NCI-H2196 (cell line): Measurements from ENCODE around the gene TUBGCP2.

ENCODE experiments used
- DNase-seq: peaks from one replicate; lab custom pipeline; 2025; ENCODE audit not compliant: unreplicated experiment; lab: John Stamatoyannopoulos, UW

TUBGCP2 gene

GRCh38 chr10:133281084-133281483, 27.6 kb downstream of the TUBGCP2 start:
- no peak for DNase-seq

DNA sequence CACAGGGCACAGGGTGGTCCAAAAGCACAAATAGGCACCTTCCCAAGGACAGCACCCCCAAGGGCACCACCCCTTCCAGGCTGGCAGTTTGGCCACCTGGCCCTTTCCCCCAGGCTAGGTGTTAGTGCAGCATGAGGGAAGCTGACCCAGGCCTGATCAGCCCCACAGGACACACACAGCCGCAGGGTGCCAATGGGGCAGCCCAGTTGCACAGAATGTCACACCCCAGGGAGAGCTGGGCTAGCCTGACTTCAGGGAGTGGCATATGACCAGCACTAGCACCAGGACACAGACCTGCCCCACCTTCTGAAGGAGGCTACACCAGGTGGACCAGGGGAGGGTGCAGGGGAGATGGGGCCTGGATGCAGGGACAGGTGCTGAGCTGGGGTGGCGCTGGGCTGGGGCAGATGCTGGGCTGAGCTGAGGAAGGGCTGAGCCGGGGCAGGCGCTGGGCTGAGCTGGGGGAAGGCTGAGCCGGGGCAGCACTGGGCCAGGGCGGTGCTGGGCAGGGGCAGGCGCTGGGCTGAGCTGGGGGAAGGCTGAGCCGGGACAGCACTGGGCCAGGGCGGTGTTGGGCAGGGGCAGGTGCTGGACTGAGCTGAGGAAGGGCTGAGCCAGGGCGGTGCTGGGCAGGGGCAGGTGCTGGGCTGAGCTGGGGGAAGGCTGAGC, 28.1 kb downstream of the TUBGCP2 start:
- no peak for DNase-seq

DNA sequence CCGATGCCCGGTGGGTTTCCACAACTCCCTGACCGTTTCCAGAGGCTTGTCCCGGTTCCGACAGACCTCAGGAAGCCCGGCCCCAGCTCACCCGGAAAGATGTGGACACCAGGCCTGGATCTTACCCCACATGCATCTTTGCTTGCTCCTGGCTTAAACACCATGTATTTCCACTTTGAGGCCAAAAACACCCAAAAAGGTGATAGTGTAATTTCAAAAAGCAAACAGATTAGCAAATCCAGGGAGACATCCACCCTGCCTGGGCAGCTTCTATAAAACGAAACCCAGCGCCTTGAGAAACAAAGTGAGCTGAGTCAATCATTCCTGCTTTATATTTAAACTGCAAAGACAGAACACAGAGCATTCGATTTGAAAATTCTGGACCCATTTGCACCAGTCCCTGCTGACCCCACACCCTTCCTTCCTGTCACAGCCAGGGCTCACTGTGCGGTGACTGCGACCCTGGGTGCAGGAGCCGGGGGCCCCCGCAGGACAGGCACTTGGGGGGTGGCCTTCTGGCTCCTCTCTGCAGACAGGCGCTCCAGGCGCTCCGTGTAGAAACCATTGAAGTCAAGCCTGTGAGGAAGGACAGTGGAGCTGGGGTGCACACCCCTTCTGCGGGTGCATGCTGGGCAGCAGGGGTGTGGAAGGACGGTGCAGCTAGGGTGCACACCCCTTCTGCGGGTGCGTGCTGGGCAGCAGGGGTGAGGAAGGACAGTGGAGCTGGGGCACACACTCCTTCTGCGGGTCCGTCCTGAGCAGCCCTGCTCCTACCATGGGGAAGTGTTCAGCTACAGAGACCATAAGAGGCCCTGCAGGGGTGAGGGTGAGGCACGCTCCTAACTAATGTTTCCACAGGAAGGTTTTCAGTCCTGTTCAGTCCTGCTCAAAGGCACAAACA, 29.1 kb downstream of the TUBGCP2 start:
- DNase-seq, result no peak

DNA sequence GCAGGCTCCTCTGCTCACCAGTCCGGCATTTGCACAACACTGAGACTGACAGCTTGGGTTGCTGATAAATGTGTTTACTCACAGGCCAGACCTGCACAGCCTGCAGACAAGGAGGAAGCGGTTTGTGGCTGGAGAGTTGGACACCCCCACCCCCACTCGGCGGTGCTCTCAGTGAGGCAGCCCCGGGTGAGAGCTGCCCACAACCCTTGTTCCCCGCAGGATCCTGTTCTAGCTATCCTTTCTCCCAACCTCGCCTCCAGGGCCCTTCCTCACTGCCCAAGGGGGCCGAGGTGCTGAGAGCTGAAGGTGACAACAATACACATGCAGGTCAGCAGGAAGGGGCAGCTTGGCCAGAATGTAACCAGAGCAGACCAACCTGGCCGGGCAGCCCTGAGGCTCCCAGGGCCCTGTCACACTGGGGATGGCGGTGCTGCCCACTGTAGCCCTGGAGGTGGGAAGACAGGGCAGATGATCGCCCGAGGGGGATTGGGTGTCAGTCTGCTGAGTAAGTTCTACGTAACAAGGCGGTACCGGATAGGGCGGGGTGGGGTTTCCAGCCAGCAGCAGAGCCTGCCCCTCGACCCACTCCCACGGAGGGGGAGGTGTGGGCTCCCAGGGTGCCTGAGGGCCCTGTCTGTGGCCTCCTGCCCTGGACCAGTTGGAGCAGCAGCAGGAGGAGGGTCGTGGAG, 30.0 kb downstream of the TUBGCP2 start:
- peak; percentile 7 for DNase-seq

- DNase-seq, result no peak
Measured at GRCh38 chr10:133277993-133278576, 30.6 kb downstream of the TUBGCP2 start.

GRCh38 chr10:133277277-133277992, 31.2 kb downstream of the TUBGCP2 start:
- no peak for DNase-seq

GRCh38 chr10:133276435-133277201, 32.1 kb downstream of the TUBGCP2 start, which contains the start of gene ADAM8:
Gene ADAM8, minus strand, starts transcription at chr10:133276868. Its CDS starts 51 bp downstream, at chr10:133276817.
- DNase-seq, result no peak

- DNase-seq, result no peak
Measured at GRCh38 chr10:133276100-133276434, 32.6 kb downstream of the TUBGCP2 start.

GRCh38 chr10:133275684-133276092, 33.0 kb downstream of the TUBGCP2 start:
- no peak for DNase-seq

DNA sequence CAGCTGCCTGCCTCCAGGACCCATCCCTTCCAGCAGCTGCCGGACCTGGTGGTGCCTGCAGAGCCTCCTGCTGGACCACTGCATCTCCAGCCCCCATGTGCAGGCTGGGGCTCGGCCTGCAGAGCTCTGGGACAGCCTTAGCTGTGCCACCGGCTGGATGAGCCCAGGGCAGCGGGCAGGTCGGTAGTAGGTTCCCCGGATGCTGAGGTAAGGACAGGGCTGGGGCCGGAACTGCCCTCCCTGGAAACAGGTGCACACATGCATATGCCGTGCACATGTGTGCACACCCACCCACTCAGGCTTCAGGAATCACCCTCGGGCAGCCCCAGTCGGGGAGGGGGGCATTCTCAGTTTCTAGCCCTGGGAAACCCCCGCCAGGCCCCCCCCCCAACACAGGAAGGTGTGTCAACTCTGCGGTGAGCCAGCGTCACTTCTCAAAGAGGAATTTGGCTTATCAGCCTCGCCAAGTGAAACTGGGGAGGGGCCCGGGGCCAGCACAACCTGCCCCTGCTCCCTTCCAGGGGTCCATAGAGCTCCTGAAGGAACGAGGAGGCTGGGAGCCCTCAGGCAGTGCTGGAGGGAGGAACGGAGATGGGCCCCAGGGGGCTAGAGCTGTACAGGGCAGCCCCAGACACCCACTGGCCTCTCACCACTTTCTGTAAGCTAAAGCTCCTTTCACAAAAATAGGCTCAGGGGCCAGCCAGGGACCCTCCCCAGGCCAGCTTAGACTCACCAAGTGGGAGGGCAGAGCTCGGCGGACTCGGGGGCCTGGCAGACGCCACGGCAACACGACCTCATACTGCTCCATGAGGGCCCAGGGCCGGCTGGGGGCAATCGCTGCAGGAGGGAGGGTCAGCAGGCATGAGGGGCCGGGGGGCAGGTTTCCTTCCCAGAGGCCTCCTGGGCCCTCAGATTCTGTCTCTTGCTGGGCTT, 33.7 kb downstream of the TUBGCP2 start:
- no peak for DNase-seq

DNA sequence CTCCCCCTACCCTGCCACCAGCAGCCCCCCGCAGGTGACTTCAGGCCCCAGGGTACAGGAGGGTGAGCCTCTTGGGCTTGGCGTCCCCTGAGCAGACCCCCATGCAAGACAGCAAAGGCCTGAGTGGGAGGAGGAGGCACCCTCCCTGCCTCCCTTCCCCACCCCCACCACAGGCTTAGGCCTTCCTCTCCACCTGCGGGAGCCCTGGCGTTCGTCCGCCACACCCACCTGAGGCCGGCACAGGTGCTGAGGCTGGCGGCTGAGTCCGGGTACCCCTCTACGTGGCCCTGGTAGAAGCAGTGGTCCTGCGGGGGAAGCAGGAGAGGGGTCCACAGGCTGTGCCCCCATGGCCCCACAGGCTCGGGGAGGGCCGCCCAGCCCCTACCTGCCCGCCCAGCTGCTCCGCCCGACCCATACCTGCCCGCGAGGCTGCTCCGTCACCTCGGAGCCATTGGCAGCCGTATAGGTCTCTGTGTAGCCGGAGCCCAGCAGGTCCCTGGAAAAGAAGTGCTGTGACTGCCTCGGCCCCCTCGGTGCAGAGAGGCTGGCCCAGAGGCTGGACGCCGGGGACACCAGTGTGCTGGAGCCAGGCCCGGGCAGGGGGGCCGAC, 35.0 kb downstream of the TUBGCP2 start:
- DNase-seq, result no peak

DNA sequence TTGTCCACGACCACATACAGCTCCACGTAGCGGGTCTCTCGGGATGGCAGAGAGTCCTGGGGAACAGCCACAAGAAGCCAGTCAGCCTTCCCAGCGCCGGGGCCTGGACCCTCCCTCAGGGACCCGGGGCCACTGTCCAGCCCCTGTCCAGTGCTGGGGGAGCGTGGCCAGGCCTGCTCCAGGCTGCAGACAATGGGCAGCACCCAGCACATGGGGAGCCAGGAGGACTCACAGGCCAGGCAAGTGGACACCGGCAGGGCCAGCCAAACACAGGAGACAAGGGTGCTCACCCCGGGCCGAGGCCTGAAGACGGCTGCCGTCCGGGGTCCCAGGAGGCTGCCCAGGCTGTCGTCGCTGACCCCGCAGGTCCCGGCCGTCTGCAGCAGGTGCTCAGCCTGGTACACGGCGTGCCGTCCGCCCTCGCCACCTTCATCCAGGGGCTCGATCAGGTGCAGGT, 35.7 kb downstream of the TUBGCP2 start:
- no peak for DNase-seq

- DNase-seq, result no peak
Measured at GRCh38 chr10:133272301-133272963, 36.2 kb downstream of the TUBGCP2 start.

DNA sequence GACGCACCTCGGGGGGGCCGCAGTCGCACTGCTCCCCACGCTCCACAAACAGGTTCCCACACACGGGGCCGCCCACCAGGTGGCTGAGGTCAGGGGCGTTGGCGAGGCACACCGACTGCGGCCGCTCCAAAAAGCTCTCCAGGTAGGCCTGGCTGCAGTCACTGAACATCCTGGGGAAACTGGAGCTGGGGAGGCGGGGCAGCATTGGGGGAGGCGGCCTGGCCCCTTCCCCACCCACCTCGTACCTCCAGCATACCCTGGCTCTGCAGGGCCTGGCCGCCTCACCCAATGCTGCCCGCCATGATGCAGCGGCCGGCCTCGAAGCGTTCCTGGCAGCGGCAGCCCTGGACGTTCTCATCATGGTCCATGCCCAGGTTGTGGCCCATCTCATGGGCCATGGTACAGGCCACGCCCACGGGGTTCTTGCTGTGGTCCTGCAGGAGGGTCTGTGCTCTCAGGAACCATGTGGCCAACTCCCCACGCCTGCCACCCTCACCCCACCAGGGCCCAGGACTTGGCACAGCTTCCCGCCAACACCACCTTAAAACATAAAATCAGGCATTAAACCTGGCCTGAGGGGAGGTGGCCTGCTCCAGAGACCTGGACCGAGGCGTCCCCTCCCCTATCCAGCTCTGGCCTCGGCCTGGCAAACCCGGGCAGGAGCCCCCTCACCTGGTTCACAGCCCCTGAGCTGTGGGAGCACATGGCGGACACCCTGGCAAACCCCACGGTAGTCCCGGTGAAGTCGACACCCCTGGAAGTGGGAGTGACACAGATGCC, 37.0 kb downstream of the TUBGCP2 start:
- no peak for DNase-seq

- DNase-seq, result no peak
Measured at GRCh38 chr10:133270773-133271297, 37.8 kb downstream of the TUBGCP2 start.

DNA sequence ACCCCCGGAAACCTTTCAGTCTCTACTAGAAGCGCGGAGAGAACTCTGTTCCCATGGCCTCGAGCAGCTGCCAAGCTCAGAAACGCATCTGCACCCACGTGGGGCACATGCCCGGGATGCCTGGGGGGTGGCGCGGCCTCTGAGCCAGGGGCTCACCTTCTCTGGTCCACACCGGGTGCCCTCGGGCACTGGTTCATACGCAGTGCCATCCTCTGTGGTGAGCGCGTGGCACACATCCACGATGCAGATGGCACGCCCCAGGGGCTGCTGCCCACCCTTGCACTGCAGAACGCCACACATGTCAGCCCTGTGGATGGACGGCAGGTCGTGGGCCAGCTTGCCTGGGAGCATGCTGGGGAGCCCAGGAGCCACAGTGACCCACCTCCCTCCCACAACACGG, 38.5 kb downstream of the TUBGCP2 start:
- no peak for DNase-seq

- no peak for DNase-seq
Measured at GRCh38 chr10:133269367-133269766, 39.3 kb downstream of the TUBGCP2 start.
